ENCODE measurements around the gene IQCE. TPM values are rescaled to one million over a fixed set of nuclear protein-coding genes. Genes with fewer than 3 reads are reported as not detected.

The IQCE gene
- total and polyA plus RNA-seq, 2 experiments from 2014 or later = 14.7 to 14.9 TPM

GRCh38 chr7:2601907-2602306, 43.1 kb downstream of the IQCE start:
- Histone ChIP-seq H3K27me3 (replicated peaks; ENCODE audit: insufficient read depth) (no peaks in the 10 kb centered on the region), H3K27ac (no peak overlapping the region), H3F3A (ENCODE audit: insufficient read depth) (no peaks in the 10 kb centered on the region), H3K79me2 (ENCODE audit: insufficient read depth) (no peaks in the 10 kb centered on the region), H3K36me3 (ENCODE audit: low read depth) (no peaks in the 10 kb centered on the region), H4K20me1 (ENCODE audit: insufficient read depth) (no peaks in the 10 kb centered on the region), H3K4me1 (ENCODE audit: insufficient read depth) (no peaks in the 10 kb centered on the region), H3K9ac (no peak overlapping the region), H2AFZ (no peak overlapping the region), H3K4me2 (ENCODE audit: unreplicated experiment) (no peak overlapping the region), H3K9me2 (ENCODE audit: insufficient read depth) (no peaks in the 10 kb centered on the region), H3K4me3 (no peak overlapping the region), H3K9me3 (ENCODE audit: low read depth) (no peaks in the 10 kb centered on the region)
- WGBS, 2 experiments (ENCODE audit: low coverage in 1 of 2, low lambda C conversion rate in 2 of 2, missing lambda C conversion rate in 2 of 2) = 85 to 87% methylated on average over 11 of the region's 11 CpGs
- in situ Hi-C loops (cut with MboI) = no loop called here
- TF ChIP-seq EZH2 (IDR thresholded peaks at IDR 0.05; ENCODE audit: insufficient read depth, poor library complexity, severe bottlenecking) = no peak
- no peak for TF ChIP-seq EZH2phosphoT487 (IDR thresholded peaks at IDR 0.05; ENCODE audit: insufficient read depth, low read depth)
- DNase-seq = no peak

- DNase-seq = no peak
- H3K27me3 ChIP-seq (replicated peaks; ENCODE audit: insufficient read depth) = no peaks in the 10 kb centered on the region
Measured at GRCh38 chr7:2602406-2603043, 43.7 kb downstream of the IQCE start.

GRCh38 chr7:2603044-2603965, 44.5 kb downstream of the IQCE start:
- DNase-seq = no peak
- Histone ChIP-seq H3K9ac (no peak overlapping the region), H3K9me3 (ENCODE audit: low read depth) (no peaks in the 10 kb centered on the region), H4K20me1 (ENCODE audit: insufficient read depth) (no peaks in the 10 kb centered on the region), H3K79me2 (ENCODE audit: insufficient read depth) (no peaks in the 10 kb centered on the region), H3K27me3 (replicated peaks; ENCODE audit: insufficient read depth) (no peaks in the 10 kb centered on the region), H3K4me1 (ENCODE audit: insufficient read depth) (peaks cover 6% of the 10 kb centered on the region), H3K4me2 (ENCODE audit: unreplicated experiment) (no peak overlapping the region), H3F3A (ENCODE audit: insufficient read depth) (no peaks in the 10 kb centered on the region; the same call in 1 of the 2 replicates), H3K36me3 (ENCODE audit: low read depth) (no peaks in the 10 kb centered on the region), H3K9me2 (ENCODE audit: insufficient read depth) (no peaks in the 10 kb centered on the region), H3K27ac (no peak overlapping the region), H2AFZ (no peak overlapping the region), H3K4me3 (no peak overlapping the region)
- in situ Hi-C loops (cut with MboI) = no loop called here
- 93 to 95% methylated on average over 35 of the region's 35 CpGs for WGBS, 2 experiments (ENCODE audit: low coverage in 1 of 2, low lambda C conversion rate in 2 of 2, missing lambda C conversion rate in 2 of 2)
- TF ChIP-seq EZH2 (IDR thresholded peaks at IDR 0.05; ENCODE audit: insufficient read depth, poor library complexity, severe bottlenecking) = no peak
- no peak for TF ChIP-seq EZH2phosphoT487 (IDR thresholded peaks at IDR 0.05; ENCODE audit: insufficient read depth, low read depth)

More at GRCh38 chr7:2602406-2603043, 43.7 kb downstream of the IQCE start:
- in situ Hi-C loops (cut with MboI) = no loop called here
- no peak overlapping the region for H3K4me3 ChIP-seq
- H3K4me1 ChIP-seq (ENCODE audit: insufficient read depth) = peaks cover 5% of the 10 kb centered on the region
- H3K79me2 ChIP-seq (ENCODE audit: insufficient read depth) = no peaks in the 10 kb centered on the region
- H3K36me3 ChIP-seq (ENCODE audit: low read depth) = no peaks in the 10 kb centered on the region
- WGBS, 2 experiments (ENCODE audit: low coverage in 1 of 2, low lambda C conversion rate in 2 of 2, missing lambda C conversion rate in 2 of 2) = 84 to 89% methylated on average over 16 to 19 of the region's 19 CpGs
- H4K20me1 ChIP-seq (ENCODE audit: insufficient read depth) = no peaks in the 10 kb centered on the region
- H3F3A ChIP-seq (ENCODE audit: insufficient read depth) = no peaks in the 10 kb centered on the region; the same call in 1 of the 2 replicates
- no peak overlapping the region for H2AFZ ChIP-seq
- H3K9ac ChIP-seq = no peak overlapping the region
- H3K4me2 ChIP-seq (ENCODE audit: unreplicated experiment) = no peak overlapping the region
- no peak for TF ChIP-seq EZH2phosphoT487 (IDR thresholded peaks at IDR 0.05; ENCODE audit: insufficient read depth, low read depth)
- TF ChIP-seq EZH2 (IDR thresholded peaks at IDR 0.05; ENCODE audit: insufficient read depth, poor library complexity, severe bottlenecking) = no peak
- H3K9me3 ChIP-seq (ENCODE audit: low read depth) = no peaks in the 10 kb centered on the region
- no peaks in the 10 kb centered on the region for H3K9me2 ChIP-seq (ENCODE audit: insufficient read depth)
- H3K27ac ChIP-seq = no peak overlapping the region

- Histone ChIP-seq H3K9me3 (ENCODE audit: low read depth) (no peaks in the 10 kb centered on the region), H3K4me2 (ENCODE audit: unreplicated experiment) (no peak overlapping the region), H3K9me2 (ENCODE audit: insufficient read depth) (no peaks in the 10 kb centered on the region), H3K4me3 (no peak overlapping the region), H4K20me1 (ENCODE audit: insufficient read depth) (no peaks in the 10 kb centered on the region), H3K27me3 (replicated peaks; ENCODE audit: insufficient read depth) (no peaks in the 10 kb centered on the region), H2AFZ (no peak overlapping the region), H3K27ac (no peak overlapping the region), H3K79me2 (ENCODE audit: insufficient read depth) (no peaks in the 10 kb centered on the region), H3K36me3 (ENCODE audit: low read depth) (no peaks in the 10 kb centered on the region), H3K9ac (no peak overlapping the region), H3K4me1 (ENCODE audit: insufficient read depth) (peaks cover 6% of the 10 kb centered on the region), H3F3A (ENCODE audit: insufficient read depth) (no peaks in the 10 kb centered on the region; the same call in 1 of the 2 replicates)
- in situ Hi-C loops (cut with MboI) = no loop called here
- 95% methylated on average over 17 to 29 of the region's 29 CpGs for WGBS, 2 experiments (ENCODE audit: low coverage in 1 of 2, low lambda C conversion rate in 2 of 2, missing lambda C conversion rate in 2 of 2)
- no peak for DNase-seq
- no peak for TF ChIP-seq EZH2 (IDR thresholded peaks at IDR 0.05; ENCODE audit: insufficient read depth, poor library complexity, severe bottlenecking)
- TF ChIP-seq EZH2phosphoT487 (IDR thresholded peaks at IDR 0.05; ENCODE audit: insufficient read depth, low read depth) = no peak
Measured at GRCh38 chr7:2604608-2605174, 45.9 kb downstream of the IQCE start.

Measured in GM23248 (cell line).